GM21447 (cell line): ENCODE data around the gene CTIF.

Experiments
- ATAC-seq: cut with Tn5 transposase; IDR thresholded peaks from one replicate; pipeline ENCODE4 v1.9.1; 2021; ENCODE audit not compliant: unreplicated experiment

The CTIF gene

DNA sequence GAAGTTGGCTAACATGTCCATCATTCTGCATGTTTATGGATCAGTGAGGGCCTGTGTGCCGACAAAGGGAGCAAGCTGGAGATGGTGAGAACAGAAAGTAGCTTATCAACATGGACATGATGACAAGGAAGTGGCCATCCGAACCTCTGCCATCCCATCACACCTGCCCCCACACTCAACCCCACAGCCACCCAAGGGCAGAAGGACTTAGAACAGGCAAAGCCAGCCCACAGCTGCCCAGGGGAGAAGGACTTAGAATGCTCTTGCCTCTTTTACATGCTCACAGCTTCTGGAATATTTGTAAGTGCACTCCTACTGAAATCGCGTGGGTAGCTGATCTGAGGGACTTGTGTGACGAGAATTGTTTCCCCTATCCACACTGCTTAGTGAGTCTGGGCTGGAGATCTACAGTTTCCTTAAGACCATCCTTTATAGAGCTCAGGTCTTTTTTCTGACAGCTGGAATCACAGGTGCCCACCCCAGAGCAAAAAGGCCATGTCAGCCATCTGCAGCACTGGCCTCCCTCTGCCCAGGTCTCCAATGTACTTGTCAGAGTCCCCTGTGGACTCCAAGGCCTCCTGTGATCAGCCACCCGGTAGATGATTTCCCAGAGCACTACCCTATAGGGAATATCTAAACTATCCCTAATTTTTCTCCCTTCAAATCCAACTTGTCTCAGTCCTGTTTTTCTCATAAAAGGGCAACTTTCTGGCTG is 257.8 kb downstream of the CTIF start:
- no peak for ATAC-seq

DNA sequence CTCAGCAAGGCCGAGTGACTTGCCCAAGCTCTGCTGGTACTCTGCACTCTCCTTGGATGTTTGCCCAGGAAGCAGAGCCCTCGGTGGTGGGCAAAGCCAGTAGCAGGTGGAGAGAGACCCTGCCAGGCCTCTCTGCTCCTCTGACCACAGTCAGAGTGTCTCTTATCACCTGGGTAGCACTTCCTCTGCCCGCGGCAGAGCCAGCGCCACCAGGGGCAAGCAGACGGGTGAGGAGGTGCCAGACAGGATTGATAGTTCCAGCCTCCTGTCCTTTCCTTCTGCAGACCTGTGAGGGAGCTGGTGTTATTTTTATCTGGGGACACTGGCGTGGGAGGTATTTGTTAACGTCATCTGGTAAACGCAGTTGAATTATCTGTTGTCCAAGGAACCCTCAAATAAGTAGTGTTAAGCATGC is 259.0 kb downstream of the CTIF start:
- ATAC-seq: no peak

DNA sequence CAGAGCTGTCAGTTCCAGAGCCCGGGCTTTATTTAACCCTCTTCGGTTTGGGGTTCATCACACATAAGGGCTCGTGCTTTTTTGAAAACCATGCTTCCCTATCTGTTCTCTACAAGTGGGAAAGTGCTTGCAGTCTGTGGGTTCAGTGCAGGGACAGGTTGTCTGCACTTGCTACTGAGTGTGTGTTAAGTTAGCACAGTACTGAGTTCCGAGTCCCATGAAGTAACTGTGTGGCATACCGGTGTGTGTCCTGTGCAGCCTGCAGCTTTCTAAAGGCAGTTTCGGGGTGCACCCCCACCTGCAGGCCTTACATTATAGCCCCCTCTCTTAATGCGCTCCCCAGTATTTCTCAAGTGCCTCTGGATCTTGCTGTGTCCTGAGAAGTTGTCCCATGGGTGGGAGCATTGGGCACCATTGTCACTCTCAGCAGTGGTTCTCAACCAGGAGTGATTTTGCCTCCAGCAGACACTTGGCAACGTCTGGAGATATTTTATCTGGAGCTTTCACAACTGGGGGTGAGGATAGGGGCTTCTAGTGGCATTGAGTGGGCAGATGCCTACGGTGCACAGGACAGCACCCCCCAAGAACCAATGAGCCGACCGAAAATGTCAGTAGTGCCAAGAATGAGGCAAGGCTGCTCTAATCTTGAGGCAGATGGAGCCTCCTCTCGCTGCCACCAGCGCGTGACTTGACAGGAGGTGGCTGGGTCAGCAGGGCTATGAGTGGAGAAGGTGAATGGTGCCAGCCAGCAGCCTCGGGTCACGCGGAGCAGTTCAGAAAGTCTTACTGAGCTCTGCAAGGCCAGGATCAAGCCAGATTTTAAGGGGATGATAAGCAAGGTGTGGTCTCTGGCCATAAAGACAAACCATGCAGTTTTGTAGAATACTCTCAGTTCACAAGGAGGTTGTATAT is 259.8 kb downstream of the CTIF start:
- no peak for ATAC-seq

DNA sequence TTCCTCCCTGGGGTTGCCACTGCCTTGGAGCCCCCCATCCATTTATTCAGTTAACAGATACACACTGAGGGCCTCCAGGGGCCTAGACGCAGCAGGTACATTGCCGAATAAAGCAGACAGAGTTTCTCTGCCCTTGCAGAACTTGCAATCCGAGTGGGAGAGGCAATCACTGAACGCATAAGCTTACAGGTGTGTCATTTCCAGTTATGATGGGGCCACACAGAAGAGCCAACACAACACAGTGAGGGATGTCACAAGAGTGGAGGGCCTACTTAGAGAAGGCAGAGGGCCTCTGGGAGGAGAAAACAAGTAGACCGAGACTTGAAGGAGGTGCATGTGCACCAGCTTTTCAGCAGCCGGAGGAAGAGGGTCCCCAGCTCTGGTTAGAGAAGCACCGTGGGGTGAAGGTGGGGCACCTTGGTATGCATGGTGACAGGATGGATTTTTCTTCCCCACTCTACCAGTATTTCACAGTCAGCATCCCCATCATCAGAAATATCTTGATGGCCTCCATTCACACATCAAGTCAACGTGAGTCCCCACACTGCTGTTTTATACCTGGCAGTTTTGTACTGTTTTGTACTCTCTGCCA is 261.0 kb downstream of the CTIF start:
- no peak for ATAC-seq

DNA sequence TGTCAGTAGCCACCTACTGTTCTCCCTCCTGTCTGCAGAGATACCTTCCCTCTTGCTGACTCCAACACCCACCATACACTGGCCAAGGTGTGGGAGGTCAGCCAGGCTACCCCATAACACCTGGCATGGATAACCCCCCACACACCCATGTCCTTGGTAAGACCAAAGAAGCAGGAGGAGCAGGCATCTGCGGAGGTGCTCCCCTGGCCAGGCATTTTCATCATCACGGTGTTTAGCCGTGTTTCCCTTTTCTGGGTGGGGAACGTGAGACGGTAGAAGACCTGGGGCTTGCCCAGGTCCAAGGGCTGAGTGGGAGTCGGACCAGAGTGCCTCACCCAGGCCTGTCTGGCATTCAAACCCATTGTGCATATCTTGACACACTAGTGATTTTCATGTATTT is 261.6 kb downstream of the CTIF start:
- no peak for ATAC-seq

DNA sequence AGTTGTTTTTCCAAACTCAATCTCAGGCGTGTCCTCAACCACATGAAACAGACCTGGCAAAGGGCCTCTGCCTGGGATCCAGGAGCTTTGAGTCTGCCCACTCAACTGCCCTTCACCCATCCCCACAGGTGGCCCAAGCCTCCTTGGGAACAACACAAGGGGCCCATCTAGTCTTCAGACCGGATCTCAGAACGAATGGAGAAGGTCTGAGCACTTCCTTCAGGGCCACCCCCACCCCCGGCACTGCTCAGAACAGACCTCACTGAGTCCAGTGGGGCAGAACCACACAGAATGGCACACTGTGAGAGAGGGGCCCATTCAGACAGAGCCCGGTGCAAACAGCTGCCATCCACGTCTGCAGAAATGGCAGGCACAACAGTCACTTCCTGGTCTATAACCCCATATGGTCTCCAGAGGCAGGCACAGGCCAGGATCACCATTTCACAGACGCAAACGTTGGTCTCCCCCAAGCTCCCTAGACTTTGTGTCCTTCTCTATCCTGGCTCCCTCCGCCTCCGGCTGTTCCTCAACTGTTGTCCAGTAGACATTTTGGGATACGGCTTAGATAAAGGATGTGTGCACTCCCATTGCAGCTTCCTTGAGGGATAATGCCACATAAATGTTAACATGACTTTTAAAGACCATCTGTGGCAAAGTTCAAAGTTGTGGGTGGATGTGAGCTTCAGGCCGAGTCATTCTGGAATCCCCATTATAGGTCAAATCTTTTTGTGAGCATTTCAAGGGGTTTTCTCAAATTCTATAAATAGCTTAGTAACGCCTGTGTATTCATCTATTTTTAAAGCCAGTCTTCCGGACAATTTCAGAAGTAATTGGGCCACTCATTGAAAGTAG is 262.3 kb downstream of the CTIF start:
- ATAC-seq: peak; percentile 62

DNA sequence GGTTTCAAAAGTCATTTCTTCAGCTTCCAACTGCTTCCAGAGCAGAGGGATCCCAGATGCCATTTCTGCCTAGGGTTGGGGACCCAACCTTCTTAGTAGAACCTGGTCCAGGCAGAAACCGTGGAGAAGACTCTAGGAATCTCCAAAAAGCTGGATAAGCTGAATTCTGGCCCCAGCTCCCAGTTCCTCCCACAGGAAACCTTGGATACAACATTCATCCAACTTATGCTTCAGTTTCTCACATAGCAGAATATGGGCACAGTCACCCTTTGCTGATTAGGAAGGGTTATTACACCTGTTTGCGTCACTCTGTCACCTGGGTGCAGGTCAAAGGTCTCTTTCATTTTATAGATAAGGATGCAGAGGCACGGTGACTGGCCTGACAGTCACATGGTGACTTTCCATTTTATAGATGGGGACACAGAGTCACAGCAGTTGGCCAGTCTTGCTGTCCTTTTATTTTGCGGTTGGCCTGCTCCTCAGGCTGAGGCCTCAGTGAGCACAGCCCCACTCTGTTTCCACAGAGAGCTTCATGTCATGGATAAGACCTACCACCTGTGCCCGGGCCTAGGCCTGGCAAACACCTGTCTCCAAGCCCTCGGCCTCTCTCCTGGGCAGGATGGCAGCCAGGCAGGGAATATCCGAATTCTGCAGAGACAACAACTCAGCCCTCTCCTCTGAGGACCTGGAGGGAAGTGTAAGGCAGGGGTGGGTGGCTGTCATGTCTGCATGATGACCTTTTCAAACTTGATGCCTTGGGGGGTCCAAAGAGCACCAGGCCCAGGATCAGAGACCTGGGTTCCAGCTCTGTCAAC is 263.1 kb downstream of the CTIF start:
- no peak for ATAC-seq

DNA sequence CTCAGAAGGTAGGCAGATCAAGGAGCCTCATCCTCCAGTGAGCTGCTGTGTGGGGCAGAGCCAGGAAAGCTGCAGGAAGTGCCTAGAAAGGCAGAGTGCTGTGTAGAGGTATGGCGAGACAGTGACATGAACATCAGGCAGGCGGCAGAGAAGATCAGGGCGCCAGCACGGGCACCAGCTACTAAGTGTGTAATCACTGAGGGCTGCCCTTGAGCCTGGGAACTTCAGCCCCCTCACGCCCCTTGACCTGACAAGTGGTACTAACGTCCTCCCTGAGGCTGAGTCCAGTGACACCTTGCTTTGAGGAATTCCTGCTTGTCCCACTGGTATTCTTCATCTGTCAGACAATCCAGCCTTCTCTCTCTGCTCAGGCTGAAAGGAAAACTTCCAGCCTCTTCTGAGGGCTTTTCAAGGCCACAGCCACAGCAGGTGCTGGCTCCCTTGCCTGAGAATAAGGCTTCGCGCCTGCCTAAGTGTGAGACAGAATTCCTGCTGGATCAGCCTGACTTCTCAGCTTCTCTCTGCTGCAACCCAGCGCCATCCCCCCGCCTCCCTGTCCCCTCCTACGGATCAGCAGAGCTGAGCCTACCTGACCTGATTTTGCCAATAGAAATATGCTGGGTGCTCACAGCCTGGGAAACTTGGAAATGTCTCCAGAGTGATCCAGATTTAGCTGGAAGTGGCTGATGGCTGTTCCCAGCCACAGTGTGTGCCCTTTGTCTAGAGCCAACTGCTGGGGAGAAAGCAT is 263.9 kb downstream of the CTIF start:
- ATAC-seq: no peak

DNA sequence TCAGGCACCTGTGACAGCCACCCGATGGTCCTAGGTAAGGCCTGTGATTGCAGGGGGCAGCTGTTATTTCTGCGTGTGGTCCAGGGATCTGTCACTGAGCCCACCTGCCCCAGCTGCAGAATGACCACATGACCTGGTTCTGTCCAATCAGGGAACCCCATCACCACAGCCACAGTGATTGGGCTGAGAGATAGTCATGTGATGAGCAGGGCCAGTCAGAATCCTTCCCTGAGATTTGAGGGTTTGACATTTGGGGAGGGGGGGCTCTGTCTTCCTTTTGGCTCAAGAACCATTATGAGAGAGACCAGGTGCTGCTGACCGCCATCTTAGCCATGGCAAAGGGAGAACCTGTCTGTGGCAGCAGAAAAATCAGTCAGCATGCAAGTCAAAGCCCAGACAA is 264.7 kb downstream of the CTIF start:
- ATAC-seq: no peak

DNA sequence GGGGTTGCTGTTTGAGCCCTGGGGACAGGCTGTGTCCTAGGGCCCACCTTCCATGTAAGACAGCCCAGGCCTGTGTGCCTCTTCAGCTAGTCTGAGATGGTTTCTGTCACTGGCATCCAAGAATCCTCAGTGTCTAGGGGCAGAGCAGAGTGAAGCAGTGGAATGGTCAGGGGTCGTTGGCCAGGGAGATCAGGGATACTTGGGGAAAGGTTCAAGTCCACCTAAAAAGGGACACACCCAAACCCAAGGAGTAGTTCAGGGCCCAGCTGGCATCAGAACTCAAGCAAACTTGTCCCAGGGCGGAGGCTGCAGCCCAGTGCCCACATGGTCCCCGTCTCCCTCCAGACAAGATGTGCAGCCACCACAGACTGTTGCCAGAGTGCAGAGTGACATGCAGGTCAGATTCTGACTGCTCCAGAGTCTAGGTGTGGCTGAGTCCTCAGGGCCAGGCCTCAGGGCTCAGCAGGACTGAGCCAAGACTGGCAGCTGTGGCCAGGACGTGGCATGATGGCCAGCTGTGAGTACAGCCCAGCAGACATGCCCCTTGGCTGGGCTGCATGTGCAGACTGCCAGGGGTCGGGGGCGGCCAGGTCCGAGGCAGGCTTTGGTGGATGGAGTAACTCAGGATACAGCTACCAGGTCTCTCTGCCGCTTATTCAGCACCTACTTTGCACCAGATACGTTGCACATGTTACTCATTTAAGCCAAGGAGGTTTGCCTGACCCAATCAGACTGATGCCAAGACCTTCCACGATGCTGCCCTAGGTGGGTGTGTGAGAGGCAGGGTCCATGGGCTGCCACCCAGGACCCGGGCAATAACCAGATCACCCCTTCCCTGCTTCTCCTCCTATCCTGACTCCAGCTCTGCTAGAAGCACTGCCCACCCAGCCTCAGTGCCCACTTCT is 265.4 kb downstream of the CTIF start:
- ATAC-seq: no peak

DNA sequence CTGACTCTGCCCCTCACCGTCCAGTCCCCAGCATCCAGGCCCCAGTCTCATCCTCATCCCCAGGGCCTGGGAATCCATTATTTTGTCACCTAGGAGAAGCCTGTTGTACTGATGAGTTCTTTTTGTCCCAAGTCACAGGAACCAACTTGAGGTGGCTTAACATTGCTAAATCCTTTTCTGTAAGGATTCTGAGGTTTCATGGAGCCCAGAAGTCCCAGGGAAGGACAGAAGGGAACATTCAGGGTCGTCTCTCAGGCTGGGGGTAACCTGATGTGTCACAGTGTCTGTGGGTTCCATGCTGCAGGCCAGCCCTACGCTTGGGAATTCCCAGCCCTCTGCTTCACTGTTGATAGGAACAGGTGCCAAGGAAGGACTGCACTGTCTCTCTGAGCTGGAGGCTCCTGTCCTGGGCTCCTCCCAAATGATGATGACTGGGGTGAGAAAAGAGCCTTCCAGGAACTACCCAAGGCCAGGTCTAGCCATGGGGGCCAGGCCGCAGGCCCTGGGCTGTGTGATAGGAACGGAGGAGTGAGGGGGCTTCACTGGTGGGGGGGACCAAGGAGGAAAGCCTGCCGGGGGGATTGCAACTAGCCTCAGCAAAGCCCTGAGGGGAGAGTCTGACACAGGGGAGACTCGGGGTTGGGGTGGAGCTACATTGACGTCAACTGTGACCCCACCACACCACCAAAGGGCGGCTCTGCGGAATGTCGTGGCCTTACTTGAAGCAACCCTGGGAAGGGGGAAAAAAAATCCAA is 266.2 kb downstream of the CTIF start:
- no peak for ATAC-seq

DNA sequence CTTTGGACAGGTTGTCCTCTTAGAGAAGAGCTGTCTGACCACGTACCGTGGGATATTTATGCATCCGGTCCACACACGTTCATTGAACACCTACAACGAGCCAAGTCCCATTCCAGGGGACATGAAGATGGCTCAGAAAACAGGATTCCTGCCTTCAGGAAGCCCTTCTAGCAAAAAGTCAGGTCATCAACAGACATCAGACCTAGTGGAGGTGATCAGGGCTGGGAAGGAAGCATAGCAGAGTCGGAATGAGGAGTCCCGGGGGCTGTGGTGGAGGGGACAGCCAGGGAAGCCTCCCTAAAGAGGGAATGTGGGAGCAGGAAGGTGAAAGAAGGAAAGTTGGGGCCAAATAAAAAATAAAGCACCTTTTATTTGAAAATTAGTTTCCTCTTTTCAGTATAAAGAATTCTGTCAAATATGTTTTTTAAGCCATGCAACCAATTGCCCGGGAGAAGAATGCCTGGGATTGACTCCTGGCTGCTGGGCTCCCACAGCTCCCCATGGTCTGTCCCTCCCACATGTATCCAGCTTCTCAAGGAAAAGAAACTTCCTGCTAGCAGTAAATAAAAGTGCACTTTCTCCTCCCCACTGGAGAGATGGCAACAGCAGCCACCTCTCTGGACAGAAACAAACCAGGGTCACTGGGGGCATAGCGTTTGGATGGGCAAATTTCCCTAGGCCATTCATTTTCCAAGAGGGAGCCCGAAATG is 267.1 kb downstream of the CTIF start:
- no peak for ATAC-seq

DNA sequence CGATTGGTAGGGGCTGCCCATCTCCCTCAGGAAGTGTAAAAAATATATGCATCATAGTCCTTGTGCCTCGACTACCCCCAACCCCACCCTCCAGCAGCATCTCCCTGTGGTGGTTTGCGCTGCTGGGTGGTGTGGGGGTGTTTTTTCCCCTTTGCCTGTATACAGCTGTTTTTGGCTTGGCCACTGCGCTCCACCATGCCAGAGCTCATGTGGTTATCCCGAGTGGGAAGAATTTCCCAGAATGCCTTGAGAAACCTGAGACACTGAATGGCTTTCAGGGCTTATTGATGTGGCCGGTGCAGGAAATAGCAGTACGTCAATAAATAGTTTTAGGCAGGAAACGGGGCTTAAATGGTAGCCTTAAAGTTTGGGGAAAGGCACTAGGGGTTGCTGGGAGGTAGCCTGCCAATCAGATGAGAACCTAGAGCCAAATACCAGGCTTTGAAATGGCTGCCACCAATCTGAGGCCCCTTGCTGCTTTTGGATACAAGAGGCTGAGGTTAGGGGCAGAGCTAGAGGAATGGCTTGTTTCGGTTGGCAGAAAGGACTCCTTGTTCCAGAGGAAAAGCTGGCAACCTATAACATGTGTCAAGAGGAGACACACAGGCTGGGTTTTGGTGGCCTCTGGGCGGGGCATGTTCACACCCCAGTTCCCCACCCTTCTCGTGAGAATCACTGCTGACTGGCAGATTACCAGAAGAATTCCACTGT is 267.9 kb downstream of the CTIF start:
- ATAC-seq: no peak

DNA sequence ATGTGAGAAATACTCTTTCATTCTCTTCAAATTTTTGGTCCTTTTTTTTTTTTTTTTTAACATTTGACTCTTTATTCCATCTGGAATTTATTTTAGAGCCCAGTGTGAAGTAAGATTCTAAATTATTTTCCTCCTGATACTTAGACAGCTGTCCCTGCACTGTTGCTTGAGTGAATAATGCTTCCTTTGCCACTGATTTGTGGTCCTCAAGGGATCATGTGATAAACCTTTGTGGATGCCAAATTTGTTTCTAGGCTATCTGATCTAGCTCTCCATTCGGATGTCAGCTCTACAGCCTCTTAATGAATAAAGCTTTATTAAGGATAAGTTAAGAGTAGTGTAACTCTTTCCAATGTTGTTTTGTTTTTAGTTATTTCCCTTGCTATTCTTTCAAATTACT is 269.6 kb downstream of the CTIF start:
- no peak for ATAC-seq

DNA sequence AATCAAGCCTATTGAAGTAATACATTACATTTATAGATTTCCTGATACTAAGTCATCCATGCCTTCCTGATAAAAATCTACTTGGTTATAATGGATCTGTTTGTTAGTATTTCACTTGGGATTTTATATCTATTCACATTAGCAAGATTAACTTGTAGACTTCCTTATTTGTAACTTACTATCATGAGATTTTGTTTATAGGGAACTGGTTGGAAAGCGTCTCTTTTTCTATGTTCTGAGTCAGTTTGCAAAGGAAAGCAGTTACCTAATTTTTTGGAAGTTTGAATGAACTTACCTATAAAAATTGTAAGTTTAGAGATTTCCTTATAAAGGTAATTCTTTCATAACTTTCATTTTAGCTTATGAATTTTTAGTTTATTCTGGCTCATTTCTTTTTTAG is 270.5 kb downstream of the CTIF start:
- no peak for ATAC-seq

DNA sequence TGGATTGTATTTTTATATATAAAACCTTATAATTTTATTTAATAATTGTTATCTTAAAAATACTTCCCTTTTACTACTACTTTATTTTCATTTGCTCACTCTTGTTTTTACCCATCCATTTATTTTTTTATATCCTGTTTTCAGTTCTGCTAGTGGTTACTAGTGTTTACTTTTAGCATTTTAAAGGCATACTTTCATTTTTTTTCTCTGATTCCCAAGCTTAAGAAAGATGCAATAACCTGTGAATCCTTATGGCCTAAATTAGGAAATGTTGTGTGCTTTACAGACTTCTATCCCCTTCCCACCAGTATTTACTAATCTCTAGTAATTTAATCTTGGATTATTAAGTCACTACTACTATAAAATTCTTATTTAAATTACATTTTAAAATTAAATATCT is 272.0 kb downstream of the CTIF start:
- ATAC-seq: no peak

DNA sequence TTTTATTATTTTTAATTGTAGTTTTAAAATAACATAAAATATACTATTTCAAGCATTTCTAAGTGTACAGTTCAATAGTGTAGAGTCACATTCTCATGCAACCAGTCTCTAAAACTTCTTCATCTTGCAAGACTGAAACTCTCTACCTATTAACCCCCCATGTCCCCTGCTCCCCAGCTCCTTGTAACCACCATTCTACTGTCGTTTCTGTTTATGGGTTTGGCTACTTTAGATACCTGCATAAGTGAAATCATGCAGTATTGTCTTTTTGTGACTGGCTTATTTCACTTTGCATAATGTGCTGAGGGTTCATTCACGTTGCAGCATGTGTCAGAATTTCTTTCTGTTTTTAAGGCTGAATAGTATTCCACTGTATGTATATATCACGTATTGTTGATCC is 272.6 kb downstream of the CTIF start:
- no peak for ATAC-seq
